Uterus (tissue), 2 donors: ENCODE results near the gene NDP.

Source experiments
- POLR2A ChIP-seq, 2 donors: fragments of 450-650 bp; IDR thresholded peaks; one replicate each; pipeline ENCODE4 v1.6.1; 2016; ENCODE audit warnings: antibody characterized with exemption in 2 of 2, mild to moderate bottlenecking in 1 of 2, moderate library complexity in 1 of 2
- TF ChIP-seq, protein P1 (sequence below), 4 experiments: fragments of 200-600 bp in 2 of 4; fragments of 450-650 bp in 2 of 4; sonication (generic) in 2 of 4; IDR thresholded peaks; one replicate each; pipeline ENCODE4 v1.5.1; 2016 to 2019; ENCODE audit warnings: antibody characterized with exemption in 4 of 4, mild to moderate bottlenecking in 2 of 4, moderate library complexity in 1 of 4

- TF ChIP-seq, protein P1, sequence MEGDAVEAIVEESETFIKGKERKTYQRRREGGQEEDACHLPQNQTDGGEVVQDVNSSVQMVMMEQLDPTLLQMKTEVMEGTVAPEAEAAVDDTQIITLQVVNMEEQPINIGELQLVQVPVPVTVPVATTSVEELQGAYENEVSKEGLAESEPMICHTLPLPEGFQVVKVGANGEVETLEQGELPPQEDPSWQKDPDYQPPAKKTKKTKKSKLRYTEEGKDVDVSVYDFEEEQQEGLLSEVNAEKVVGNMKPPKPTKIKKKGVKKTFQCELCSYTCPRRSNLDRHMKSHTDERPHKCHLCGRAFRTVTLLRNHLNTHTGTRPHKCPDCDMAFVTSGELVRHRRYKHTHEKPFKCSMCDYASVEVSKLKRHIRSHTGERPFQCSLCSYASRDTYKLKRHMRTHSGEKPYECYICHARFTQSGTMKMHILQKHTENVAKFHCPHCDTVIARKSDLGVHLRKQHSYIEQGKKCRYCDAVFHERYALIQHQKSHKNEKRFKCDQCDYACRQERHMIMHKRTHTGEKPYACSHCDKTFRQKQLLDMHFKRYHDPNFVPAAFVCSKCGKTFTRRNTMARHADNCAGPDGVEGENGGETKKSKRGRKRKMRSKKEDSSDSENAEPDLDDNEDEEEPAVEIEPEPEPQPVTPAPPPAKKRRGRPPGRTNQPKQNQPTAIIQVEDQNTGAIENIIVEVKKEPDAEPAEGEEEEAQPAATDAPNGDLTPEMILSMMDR (IDR thresholded peaks at IDR 0.05): no peak
- no peak for TF ChIP-seq POLR2A (IDR thresholded peaks at IDR 0.05)
Measured at GRCh38 chrX:43996491-43996890, 23.3 kb upstream of the NDP start.
